HG03060 (cell line): ENCODE results near the gene LRRC34.

Experiments used
- ATAC-seq: cut with Tn5 transposase; IDR thresholded peaks from one replicate; pipeline ENCODE4 v1.9.1; 2021; ENCODE audit warnings: low read depth, moderate number of reproducible peaks; ENCODE audit not compliant: unreplicated experiment

LRRC34 gene

DNA sequence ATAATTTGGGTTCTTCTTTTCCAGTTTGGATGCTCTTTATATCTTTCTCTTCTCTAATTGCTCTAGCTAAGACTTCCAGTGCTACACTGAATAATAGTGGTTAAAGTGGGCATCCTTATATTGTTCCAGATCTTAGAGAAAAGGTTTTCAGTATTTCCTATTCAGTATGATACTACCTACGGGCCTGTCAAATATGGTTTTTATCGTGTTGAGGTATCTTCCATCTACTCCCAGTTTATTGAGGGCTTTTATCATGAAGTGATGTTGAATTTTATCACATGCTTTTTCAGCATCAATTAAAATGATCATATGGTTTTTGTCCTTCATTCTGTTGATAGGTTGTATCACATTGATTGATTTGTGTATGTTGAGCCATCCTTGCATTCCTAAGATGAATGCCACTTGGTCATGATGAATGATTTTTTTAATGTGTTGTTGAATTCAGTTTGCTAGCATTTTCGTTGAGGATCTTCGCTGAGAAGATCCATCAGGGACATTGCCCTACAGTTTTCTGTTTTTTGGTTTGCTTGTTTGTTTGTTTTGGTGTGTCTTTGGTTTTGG, 3.0 kb upstream of the LRRC34 start:
- no peak for ATAC-seq

DNA sequence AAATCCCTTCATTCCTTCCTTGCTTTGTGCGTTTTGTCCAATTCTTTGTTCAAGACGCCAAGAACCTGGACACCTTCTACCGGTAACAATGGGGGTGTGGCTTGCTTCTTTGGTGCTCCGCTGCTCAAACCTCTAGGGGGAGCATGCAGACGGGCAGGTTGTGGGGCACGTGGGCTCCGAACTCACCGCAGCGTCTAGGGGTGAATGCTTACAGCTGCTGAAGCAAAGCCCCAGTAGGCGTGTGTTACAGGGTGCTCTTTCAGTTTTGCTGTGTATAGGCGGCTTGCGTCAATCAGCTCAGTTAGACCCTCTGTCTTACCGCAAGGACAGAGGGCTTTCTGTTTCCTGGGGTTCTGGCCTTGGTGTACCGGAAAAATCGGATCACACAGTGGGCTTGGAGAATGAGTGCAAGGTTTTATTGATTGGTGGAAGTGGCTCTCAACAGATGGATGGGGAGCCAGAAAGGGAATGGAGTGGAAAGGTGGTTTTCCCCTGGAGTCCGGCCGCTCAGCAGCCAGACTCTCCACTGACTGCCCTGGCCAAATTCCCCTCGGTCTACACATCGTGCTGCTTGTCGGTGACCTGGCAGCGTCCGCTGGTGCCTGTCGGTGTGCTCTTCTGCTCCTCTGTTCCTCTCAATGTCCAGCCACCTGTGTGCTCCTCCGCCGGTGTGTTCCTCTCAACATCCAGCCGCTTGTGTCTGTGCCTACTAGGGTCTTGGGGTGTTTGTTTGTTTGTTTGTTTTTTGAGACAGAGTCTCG, 1.2 kb upstream of the LRRC34 start:
- ATAC-seq: peak; percentile 88

DNA sequence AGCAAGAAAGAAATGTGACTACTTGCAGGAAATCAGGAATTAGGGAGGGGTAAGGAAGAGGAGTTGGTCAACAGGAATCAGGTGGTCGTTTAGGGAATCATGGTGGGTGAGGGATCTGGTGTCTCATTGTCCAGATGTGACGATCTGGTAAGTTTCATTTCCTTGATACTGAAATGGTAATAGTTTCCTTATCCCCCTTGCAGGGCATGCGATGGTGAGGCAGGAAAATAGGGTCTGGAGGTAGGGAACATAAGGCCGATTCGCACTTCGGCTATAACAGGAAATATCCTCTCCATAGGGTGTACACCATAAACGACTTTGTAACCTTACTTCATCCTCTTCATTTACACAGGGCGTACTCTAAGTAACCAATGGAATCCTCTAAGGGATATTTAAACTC, 574 bp upstream of the LRRC34 start:
- ATAC-seq: no peak

DNA sequence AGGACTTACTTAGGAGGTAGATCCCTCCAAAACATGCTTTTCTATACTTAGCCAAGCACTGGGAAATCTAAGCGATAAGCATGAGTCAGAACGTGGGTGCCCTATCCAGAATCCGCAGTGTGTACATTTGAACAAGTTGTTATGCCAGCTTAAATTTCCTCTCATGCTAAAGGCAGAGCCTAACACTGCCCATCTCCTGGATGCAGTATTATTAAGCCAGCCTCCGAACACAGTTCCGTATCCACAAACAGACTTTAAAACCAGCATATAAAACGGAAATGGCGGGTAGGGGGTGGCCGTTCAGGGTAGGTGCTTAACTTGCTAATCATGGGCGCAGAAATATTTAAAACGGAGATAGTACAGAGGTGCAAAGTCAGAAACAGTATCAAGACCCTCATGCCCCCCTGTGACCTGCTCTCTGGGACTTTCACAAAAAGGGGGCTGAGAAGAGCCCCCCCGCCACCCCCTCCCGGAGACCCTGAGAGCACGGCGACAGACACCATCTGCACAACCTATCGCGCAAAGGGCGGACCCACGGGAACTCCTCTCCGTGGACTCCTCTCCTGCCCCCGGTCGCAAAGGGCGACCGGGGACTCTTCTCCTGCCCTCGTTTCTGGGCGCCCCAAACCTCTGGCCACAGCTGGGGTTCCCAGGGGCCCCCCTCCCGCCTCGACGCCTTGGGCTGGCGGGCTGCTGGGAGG, 923 bp downstream of the LRRC34 start:
- no peak for ATAC-seq

DNA sequence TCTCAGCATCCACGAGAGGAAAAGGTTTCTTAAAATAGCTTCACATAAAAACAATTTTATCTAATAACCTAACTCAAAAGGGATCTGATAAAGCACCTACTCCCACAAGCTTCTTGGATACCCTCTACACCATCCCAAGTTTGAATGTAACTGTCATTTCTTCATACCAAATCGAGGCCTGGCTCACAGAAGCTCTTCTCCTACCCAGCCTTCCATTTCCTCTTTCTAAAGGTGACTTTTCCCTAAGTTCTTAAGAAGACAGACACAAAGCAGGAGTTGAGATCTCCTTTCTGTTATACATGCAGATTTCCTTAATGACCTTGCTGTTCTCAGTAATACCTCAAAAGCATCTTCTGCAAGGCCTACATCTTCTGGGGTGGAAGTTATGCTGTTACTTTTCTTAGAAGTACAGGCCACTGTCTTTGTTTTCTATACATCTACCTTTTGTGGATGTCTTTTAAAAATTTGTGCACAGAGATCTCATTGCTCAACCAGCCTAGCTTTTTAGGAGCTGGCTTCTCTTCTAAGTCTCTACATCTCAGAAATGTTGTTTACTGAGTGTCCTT, 3.4 kb downstream of the LRRC34 start:
- no peak for ATAC-seq

DNA sequence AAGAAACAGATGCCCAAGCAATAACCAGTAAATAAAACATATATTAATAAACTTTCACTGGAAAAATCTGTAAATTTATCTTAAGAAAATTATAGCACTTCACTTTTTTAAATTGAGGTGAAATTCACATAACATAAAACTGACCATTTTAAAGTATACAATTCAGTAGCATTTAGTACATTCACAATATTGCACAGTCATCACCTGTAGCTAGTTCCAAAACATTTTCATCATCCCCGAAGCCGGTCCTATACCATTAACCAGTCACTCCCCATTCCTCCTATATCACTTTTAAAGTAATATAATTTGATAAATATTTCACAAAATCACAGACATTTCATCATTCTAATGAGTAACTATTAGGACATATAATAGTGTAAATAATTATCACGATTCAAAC, 8.0 kb downstream of the LRRC34 start:
- no peak for ATAC-seq

DNA sequence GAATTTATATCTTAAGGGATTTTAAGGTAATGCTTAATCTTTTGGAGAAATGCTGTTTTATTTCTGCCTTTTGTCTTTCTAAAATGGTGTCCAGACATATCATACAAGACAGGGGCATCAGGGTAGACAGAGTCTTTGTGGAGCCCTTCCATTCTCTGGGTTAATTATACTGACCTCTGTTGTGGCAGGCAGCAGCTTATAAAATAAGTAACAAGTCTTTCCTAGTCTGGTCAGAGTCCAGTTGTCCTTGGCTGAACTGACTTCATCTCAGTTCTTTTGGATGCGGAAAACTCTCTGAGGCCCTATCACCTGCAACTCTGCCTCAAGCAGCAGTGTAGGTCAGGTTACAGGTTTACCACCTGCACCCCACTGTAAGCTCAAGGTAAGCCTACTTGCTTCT, 20.3 kb downstream of the LRRC34 start:
- no peak for ATAC-seq

GRCh38 chr3:169790687-169791429, 21.8 kb downstream of the LRRC34 start:
- no peak for ATAC-seq

DNA sequence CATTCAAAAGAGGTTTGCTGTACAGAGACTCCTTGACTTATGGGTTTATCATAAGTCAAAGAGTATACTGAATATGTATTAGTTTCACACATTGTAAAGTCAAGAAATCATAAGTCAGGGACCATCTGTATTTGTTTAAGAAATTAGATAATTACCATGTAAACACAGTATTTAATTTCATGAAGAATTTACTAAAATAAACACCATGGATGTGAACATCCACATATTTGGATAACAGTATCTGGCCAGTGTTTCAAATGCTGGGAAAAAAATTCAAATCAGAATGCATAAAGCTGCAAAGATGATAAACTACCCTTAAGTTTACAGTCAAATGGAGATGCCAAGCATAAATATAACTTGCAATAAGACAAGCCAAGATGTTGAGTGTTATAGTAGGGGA, 22.5 kb downstream of the LRRC34 start:
- ATAC-seq: no peak

DNA sequence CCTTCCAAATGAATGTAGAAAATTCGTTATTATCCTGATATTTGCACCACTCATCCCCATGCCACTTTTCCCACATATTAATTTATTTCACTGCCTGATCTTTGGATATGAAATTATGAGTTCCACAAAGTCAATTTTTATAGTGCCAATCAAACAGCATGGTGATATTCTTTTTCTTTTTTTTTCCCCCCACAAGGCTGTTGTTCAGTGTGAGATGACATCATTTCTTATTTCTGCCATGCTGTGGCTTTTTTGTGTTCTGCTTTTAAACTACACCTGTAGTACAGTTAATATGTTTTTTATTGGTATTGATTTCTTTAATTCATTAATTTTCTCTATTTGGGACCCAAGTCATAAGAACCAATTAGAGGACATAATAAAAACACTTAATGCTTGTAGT, 24.9 kb downstream of the LRRC34 start:
- ATAC-seq: no peak

DNA sequence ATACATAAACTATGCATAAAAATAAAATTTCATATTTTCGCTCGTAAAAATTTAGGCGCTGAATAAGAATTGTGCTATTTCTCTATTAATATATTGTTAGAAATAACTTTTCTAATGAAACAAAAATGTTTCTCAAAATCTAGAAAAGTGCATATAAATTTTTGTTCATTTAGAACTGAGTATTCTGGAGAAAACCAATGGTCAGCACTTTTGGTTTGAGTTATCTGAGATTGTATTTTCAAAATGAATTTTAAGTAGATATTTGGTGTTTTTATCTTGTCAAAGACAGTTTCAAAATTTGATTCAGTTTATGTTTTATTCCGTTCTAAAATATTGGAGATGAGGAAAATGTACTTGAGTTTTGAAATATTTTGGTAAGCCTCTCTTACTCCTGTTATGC, 25.6 kb downstream of the LRRC34 start:
- ATAC-seq: no peak

DNA sequence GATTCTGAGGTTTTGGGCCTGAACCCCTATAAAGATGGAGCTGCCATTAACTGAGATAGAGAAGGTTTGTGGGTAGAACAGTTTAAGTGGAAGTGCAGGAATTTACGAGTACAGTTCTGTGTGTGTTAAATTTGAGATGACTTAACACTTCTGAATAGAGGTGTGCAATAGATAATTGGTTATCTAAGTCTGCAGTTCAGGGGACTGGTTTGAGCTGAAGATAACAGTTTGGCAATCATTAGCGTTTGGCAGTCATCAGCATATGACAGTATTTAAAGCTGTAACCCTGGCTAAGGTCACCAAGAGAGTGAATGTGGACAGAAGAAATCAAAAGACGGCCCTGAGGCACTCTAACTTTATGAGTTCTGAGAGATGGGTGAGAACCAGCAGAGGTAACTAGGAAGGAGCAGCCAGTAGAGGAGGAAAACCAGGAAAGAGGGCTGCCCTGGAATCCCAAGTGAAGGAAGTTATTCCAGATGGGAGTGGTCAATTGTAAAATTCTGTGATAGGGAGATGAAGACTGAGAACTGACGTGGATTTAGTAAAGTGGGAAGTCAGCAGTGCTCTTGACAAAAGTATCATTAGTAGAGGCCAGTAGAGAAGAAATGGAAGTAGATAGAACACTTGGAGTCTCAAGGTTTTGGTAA, 31.4 kb downstream of the LRRC34 start:
- ATAC-seq: no peak

- ATAC-seq: no peak
Measured at GRCh38 chr3:169780742-169781141, 32.0 kb downstream of the LRRC34 start.

- no peak for ATAC-seq
Measured at GRCh38 chr3:169777822-169778221, 34.9 kb downstream of the LRRC34 start.

DNA sequence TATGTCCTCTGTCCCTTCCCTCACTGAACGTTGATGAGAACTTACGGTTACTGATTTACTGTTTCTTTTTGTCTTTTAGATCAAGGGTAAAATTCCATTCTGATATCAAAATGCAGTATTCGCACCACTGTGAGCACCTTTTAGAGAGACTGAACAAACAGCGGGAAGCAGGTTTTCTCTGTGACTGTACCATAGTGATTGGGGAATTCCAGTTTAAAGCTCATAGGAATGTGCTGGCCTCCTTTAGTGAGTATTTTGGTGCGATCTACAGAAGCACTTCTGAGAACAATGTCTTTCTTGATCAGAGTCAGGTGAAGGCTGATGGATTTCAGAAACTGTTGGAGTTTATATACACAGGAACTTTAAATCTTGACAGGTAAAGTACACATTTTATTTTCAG, 38.5 kb downstream of the LRRC34 start:
- no peak for ATAC-seq

- peak; percentile 63 for ATAC-seq
Measured at GRCh38 chr3:169772897-169773816, 39.5 kb downstream of the LRRC34 start, which contains the start of gene MYNN. Gene MYNN (plus strand): TSS chr3:169773396. CDS start chr3:169774296, 900 bp downstream.

DNA sequence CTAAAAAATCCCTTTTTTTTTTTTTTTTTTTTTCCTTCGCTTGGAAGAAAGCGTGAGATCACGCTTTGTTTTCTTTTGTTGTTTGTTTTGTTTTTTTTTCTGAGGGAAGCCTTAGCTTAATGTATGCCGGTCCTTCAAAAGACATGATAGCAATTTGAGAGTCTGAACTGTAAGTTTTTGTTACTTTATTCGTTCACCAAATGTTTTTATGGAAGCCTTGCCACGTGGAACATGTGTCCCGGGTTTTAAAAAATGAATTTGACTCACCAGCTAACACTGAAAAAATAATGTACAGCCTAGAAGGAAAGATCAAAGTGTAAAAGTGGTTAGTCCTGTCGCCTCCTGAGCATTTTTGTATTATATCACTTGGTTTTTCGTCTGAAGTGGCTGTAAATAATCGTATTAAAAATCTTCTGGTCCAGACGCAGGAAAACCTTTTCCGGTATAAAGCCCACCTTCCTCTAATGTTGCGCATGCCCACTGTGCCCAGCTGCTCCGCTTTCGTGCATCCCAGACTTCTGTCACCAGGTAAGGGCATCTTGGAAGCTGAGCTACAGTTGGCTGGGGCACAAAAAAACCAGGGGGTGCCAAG, 40.3 kb downstream of the LRRC34 start:
- ATAC-seq: peak; percentile 11

DNA sequence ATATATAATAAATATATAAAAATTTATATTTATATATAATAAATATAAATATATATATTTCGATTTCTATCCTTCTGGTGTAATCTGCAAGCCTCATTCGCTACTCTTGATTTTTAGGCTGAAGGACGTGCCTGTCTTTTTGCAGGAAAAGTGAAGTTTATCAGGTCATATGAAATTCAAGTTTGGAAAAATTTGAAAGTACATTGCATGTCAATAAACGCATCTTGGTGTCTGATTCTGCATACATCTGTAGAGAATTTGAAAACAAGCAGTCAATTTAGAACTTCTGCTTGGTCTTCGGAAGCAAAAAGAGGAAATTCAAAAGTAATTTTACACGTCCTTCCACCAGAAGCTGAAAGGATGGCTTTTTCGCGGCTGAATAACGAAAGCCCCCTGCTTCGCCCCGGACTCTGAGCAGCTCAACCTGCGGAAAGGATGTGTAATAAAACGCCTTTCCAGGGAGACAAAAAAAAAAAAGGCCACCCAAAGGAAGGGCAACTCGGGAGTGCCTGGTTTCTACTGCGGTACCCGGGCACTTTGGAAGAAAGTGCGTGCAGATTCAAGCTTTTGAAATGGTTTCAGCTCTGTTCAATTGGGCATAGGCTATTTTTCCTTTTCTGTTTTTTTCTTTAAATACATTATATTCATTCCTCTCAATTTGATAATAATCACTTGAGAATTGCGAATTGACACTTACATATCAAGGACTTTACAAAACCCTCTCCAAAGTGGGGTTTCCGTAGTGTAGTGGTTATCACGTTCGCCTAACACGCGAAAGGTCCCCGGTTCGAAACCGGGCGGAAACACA, 41.0 kb downstream of the LRRC34 start:
- ATAC-seq: no peak
